HCT116 (cell line): Measurements from ENCODE around the gene IRF3. TPM values are rescaled to one million over a fixed set of nuclear protein-coding genes. Genes with fewer than 3 reads are reported as not detected.

ENCODE experiments used
- ATAC-seq: fragments of 200-7000 bp; cut with Tn5 transposase; 2 replicates; pipeline ENCODE4 v1.9.1; 2020; ENCODE audit warnings: mild to moderate bottlenecking, moderate library complexity
- BruUV-seq: library from RNA; stranded (reverse); fragments of 400-500 nt; replicated peaks from 2 replicates; lab custom pipeline; 2021; lab: Mats Ljungman, UMichigan
- CTCF ChIA-PET: fragments of 300-600 bp; sonication (Branson Sonifier 250); formaldehyde crosslinking; loops from one replicate; lab custom pipeline; 2021; ENCODE audit warnings: antibody characterized with exemption; lab: Charles Lee
- POLR2A ChIA-PET: fragments of 300-600, 350-600 bp; sonication (Branson Sonifier 250); formaldehyde crosslinking; loops from one replicate; lab custom pipeline; 2021; ENCODE audit warnings: antibody characterized with exemption; lab: Charles Lee
- RAD21 ChIA-PET, 2 experiments: fragments of 300-600 bp; sonication (Branson Sonifier 250); formaldehyde crosslinking; loops; one replicate each; lab custom pipeline; 2023; ENCODE audit warnings: low total read pairs in 2 of 2; ENCODE audit not compliant: uncharacterized antibody in 2 of 2, unreplicated experiment in 2 of 2, low non-redundant PET in 1 of 2; lab: Charles Lee
- DNase-seq: peaks from one replicate; pipeline ENCODE4 v3.0.0-alpha.2; 2010; ENCODE audit warnings: low read depth, low spot score
- H2AFZ ChIP-seq: fragments of 200-600 bp; shearing (Covaris generic), sonication (generic); 2 replicates; pipeline ENCODE4 v1.6.1; 2017; ENCODE audit warnings: low read depth, mixed run types, mixed read lengths, antibody characterized with exemption, low read length; ENCODE audit not compliant: poor library complexity, severe bottlenecking
- H3K27ac ChIP-seq: 2 replicates; pipeline ENCODE4 v1.5.1; 2012; ENCODE audit warnings: low read depth, low read length
- H3K27me3 ChIP-seq: fragments of 200-600 bp; sonication (generic); 2 replicates; pipeline ENCODE4 v1.6.1; 2016; ENCODE audit warnings: mixed run types, low read length, mixed read lengths; ENCODE audit not compliant: insufficient read depth
- H3K36me3 ChIP-seq, 2 experiments: fragments of 200-500 bp in 1 of 2; fragments of 200-600 bp in 1 of 2; sonication (Bioruptor generic) in 1 of 2; sonication (generic) in 1 of 2; 2 replicates each; pipeline versions ENCODE4 v1.5.1 to v1.6.1; 2014 to 2016; ENCODE audit warnings: low read length in 2 of 2, inconsistent platforms in 1 of 2, mixed read lengths in 1 of 2, mixed run types in 1 of 2; ENCODE audit not compliant: insufficient read depth in 2 of 2, control insufficient read depth in 1 of 2
- H3K4me1 ChIP-seq, 2 experiments: fragments of 200-600 bp in 1 of 2; sonication (generic) in 1 of 2; 2 replicates each; pipeline versions ENCODE4 v1.5.1 to v1.6.1; 2012 to 2017; ENCODE audit warnings: low read length in 2 of 2, inconsistent platforms in 1 of 2, mild to moderate bottlenecking in 1 of 2, mixed read lengths in 1 of 2, mixed run types in 1 of 2, moderate library complexity in 1 of 2; ENCODE audit not compliant: insufficient read depth in 2 of 2, control insufficient read depth in 1 of 2
- H3K4me2 ChIP-seq: fragments of 200-600 bp; sonication (generic); 2 replicates; pipeline ENCODE4 v1.6.1; 2017; ENCODE audit warnings: mixed run types, low read length, mixed read lengths
- H3K4me3 ChIP-seq, 2 experiments: fragments of 200-600 bp in 1 of 2; sonication (generic) in 1 of 2; replicated peaks in 1 of 2; 2 replicates each; pipeline ENCODE4 v1.5.1; 2011 to 2016; ENCODE audit warnings: low read length in 2 of 2, control low read depth in 1 of 2, low read depth in 1 of 2, mild to moderate bottlenecking in 1 of 2, mixed read lengths in 1 of 2, mixed run types in 1 of 2
- H3K79me2 ChIP-seq: fragments of 200-600 bp; sonication (generic); 2 replicates; pipeline ENCODE4 v1.6.1; 2017; ENCODE audit warnings: mild to moderate bottlenecking, mixed run types, low read length, moderate library complexity, mixed read lengths; ENCODE audit not compliant: insufficient read depth
- H3K9ac ChIP-seq: fragments of 200-600 bp; sonication (generic); 2 replicates; pipeline ENCODE4 v1.6.1; 2016; ENCODE audit warnings: low read length, mixed read lengths
- H3K9me2 ChIP-seq: fragments of 200-600 bp; sonication (generic), shearing (Covaris generic); 2 replicates; pipeline ENCODE4 v1.6.1; 2017; ENCODE audit warnings: mixed run types, mild to moderate bottlenecking, moderate library complexity; ENCODE audit not compliant: insufficient read depth
- H3K9me3 ChIP-seq, 2 experiments: fragments of 200-500 bp in 1 of 2; fragments of 200-600 bp in 1 of 2; sonication (Bioruptor generic) in 1 of 2; sonication (generic) in 1 of 2; 2 replicates each; pipeline ENCODE4 v1.6.1; 2014 to 2017; ENCODE audit warnings: low read length in 2 of 2, mixed read lengths in 2 of 2, inconsistent platforms in 1 of 2, low read depth in 1 of 2, mild to moderate bottlenecking in 1 of 2, mixed run types in 1 of 2, moderate library complexity in 1 of 2; ENCODE audit not compliant: control insufficient read depth in 1 of 2, insufficient read depth in 1 of 2
- H4K20me1 ChIP-seq: fragments of 200-600 bp; sonication (generic), shearing (Covaris generic); 2 replicates; pipeline ENCODE4 v1.6.1; 2017; ENCODE audit warnings: mixed run types, mild to moderate bottlenecking, moderate library complexity; ENCODE audit not compliant: insufficient read depth
- ATF3 ChIP-seq: IDR thresholded peaks from 2 replicates; pipeline ENCODE4 v1.6.1; 2012
- EZH2phosphoT487 ChIP-seq: fragments of 200-600 bp; IDR thresholded peaks from 2 replicates; pipeline ENCODE4 v1.6.1; 2018; ENCODE audit warnings: antibody characterized with exemption, borderline replicate concordance
- JUND ChIP-seq: IDR thresholded peaks from 2 replicates; pipeline ENCODE4 v1.6.1; 2012
- MAX ChIP-seq: IDR thresholded peaks from 2 replicates; pipeline ENCODE4 v1.6.1; 2012
- POLR2AphosphoS5 ChIP-seq: IDR thresholded peaks from 2 replicates; pipeline ENCODE4 v1.6.1; 2011; ENCODE audit warnings: mild to moderate bottlenecking, low read depth, low read length, moderate library complexity
- RAD21 ChIP-seq: IDR thresholded peaks from 2 replicates; pipeline ENCODE4 v1.6.1; 2012; ENCODE audit warnings: low read depth, mild to moderate bottlenecking
- SRF ChIP-seq: IDR thresholded peaks from 2 replicates; pipeline ENCODE4 v1.6.1; 2012; ENCODE audit warnings: low read depth
- YY1 ChIP-seq: IDR thresholded peaks from 2 replicates; pipeline ENCODE4 v1.6.1; 2011; ENCODE audit warnings: low read length, low read depth, moderate library complexity, mild to moderate bottlenecking; ENCODE audit not compliant: insufficient replicate concordance; ENCODE audit errors: extremely low read depth
- ZBTB33 ChIP-seq: IDR thresholded peaks from 2 replicates; pipeline ENCODE4 v1.6.1; 2011; ENCODE audit warnings: mild to moderate bottlenecking, low read length, moderate library complexity; ENCODE audit not compliant: insufficient replicate concordance; ENCODE audit errors: extremely low read depth
- intact Hi-C: fragments of 100-400 bp; cut with micrococcal nuclease; formaldehyde crosslinking; loops from 2 replicates; pipeline ENCODE4 v1.10.0; 2022
- total RNA-seq: library from RNA; stranded (reverse); gene quantifications from one replicate; pipeline ENCODE4 v1.2.1, GENCODE V29; 2021; ENCODE audit not compliant: unreplicated experiment

The IRF3 gene
- total RNA-seq, 1 experiment from 2014 or later, result 129 TPM

GRCh38 chr19:49684983-49685553 lies 19.4 kb upstream of the IRF3 start:
- BruUV-seq, result no TSS peak
- Histone ChIP-seq H3K4me2 (no peak overlapping the region), H3K4me3 (no peak overlapping the region), H3K36me3 (peaks cover 43 to 61% of the 10 kb centered on the region in 2 experiments), H3K27ac (no peak overlapping the region; the same call in 1 of the 2 replicates), H3K4me1 (peaks cover 10 to 23% of the 10 kb centered on the region in 2 experiments), H3K79me2 (peaks cover 58% of the 10 kb centered on the region), H3K9ac (no peak overlapping the region), H3K9me3 (no peaks in the 10 kb centered on the region), H4K20me1 (peaks cover 28% of the 10 kb centered on the region; the same call in 1 of the 2 replicates), H3K27me3 (no peaks in the 10 kb centered on the region), H3K9me2 (no peaks in the 10 kb centered on the region), H2AFZ (no peak overlapping the region)
- ChIA-PET CTCF (no interaction called here), POLR2A (no interaction called here), RAD21 (no interaction called here)
- DNase-seq, result no peak
- intact Hi-C loops, result no loop called here
- no peak for ATAC-seq
- TF ChIP-seq JUND (no peak), YY1 (no peak), POLR2AphosphoS5 (no peak), MAX (no peak), ZBTB33 (no peak), EZH2phosphoT487 (no peak), RAD21 (no peak), SRF (no peak), ATF3 (no peak)
